Liver (tissue), 9 donors: Measurements from ENCODE around the gene RAX2. TPM values are rescaled to one million over a fixed set of nuclear protein-coding genes. Genes with fewer than 3 reads are reported as not detected.
"Not testable (repeated sequence)": the region's sequence is repeated elsewhere in the genome, so short reads cannot be mapped to it uniquely, and the experiment has no call there.

Experiments
- DNase-seq: peaks from one replicate; pipeline ENCODE4 v3.0.0-alpha.2; 2017; ENCODE audit warnings: low spot score
- H3K27ac ChIP-seq, 2 donors: one replicate each; pipeline ENCODE4 v1.7.0; 2013; ENCODE audit warnings: inconsistent platforms in 2 of 2, low read length in 2 of 2, control low read depth in 1 of 2, low read depth in 1 of 2, mild to moderate bottlenecking in 1 of 2
- H3K27me3 ChIP-seq, 4 donors: one replicate each; pipeline versions ENCODE4 v1.6.1 to v1.7.0; 2013; ENCODE audit warnings: low read length in 3 of 4, inconsistent platforms in 1 of 4, mild to moderate bottlenecking in 1 of 4, moderate library complexity in 1 of 4; ENCODE audit not compliant: control insufficient read depth in 4 of 4, insufficient read depth in 4 of 4
- H3K36me3 ChIP-seq, 4 donors: one replicate each; pipeline versions ENCODE4 v1.6.1 to v1.7.0; 2013; ENCODE audit warnings: low read length in 3 of 4, mild to moderate bottlenecking in 3 of 4, low read depth in 1 of 4, moderate library complexity in 1 of 4; ENCODE audit not compliant: control insufficient read depth in 4 of 4, insufficient read depth in 3 of 4
- H3K4me1 ChIP-seq, 4 donors: one replicate each; pipeline versions ENCODE4 v1.6.1 to v1.7.0; 2013; ENCODE audit warnings: low read length in 3 of 4, mild to moderate bottlenecking in 3 of 4, moderate library complexity in 1 of 4; ENCODE audit not compliant: control insufficient read depth in 4 of 4, insufficient read depth in 4 of 4
- H3K4me3 ChIP-seq, 3 donors: one replicate each; pipeline versions ENCODE4 v1.6.1 to v1.7.0; 2013; ENCODE audit warnings: low read length in 3 of 3, control low read depth in 1 of 3, low read depth in 1 of 3, mild to moderate bottlenecking in 1 of 3
- H3K9ac ChIP-seq, 2 donors: one replicate each; pipeline ENCODE4 v1.7.0; 2013; ENCODE audit warnings: low read length in 2 of 2, mild to moderate bottlenecking in 2 of 2, moderate library complexity in 2 of 2, control low read depth in 1 of 2, low read depth in 1 of 2
- H3K9me3 ChIP-seq, 4 donors: one replicate each; pipeline versions ENCODE4 v1.6.1 to v1.7.0; 2013; ENCODE audit warnings: low read length in 3 of 4; ENCODE audit not compliant: control insufficient read depth in 4 of 4
- CTCF ChIP-seq: fragments of 150-350 bp; IDR thresholded peaks from 2 replicates; pipeline ENCODE4 v1.5.1; 2017; ENCODE audit warnings: improper control_type of control experiment, low read depth, low read length; ENCODE audit not compliant: missing input control
- EGR1 ChIP-seq, 2 donors: IDR thresholded peaks; 2 replicates each; pipeline ENCODE4 v1.6.1; 2016 to 2018; ENCODE audit warnings: antibody characterized with exemption in 2 of 2, low read depth in 2 of 2
- FOXA1 ChIP-seq: IDR thresholded peaks from 2 replicates; pipeline ENCODE4 v1.6.1; 2016; ENCODE audit warnings: antibody characterized with exemption
- FOXA2 ChIP-seq: IDR thresholded peaks from 2 replicates; pipeline ENCODE4 v1.6.1; 2016; ENCODE audit warnings: antibody characterized with exemption
- GABPA ChIP-seq, 2 donors: IDR thresholded peaks in 1 of 2; conservative IDR thresholded peaks in 1 of 2; 2 replicates each; pipeline ENCODE4 v1.6.1; 2016; ENCODE audit warnings: antibody characterized with exemption in 2 of 2, mild to moderate bottlenecking in 1 of 2, moderate library complexity in 1 of 2
- HNF4A ChIP-seq, 2 donors: conservative IDR thresholded peaks; 2 replicates each; pipeline ENCODE4 v1.6.1; 2016; ENCODE audit warnings: antibody characterized with exemption in 2 of 2, mild to moderate bottlenecking in 2 of 2
- HNF4G ChIP-seq: IDR thresholded peaks from 2 replicates; pipeline ENCODE4 v1.6.1; 2016; ENCODE audit warnings: antibody characterized with exemption
- MAX ChIP-seq: IDR thresholded peaks from 2 replicates; pipeline ENCODE4 v1.6.1; 2016; ENCODE audit warnings: antibody characterized with exemption
- RXRA ChIP-seq, 2 donors: IDR thresholded peaks; 2 replicates each; pipeline ENCODE4 v1.6.1; 2017 to 2018; ENCODE audit warnings: antibody characterized with exemption in 2 of 2, mild to moderate bottlenecking in 1 of 2
- SP1 ChIP-seq: IDR thresholded peaks from 2 replicates; pipeline ENCODE4 v1.6.1; 2018; ENCODE audit warnings: antibody characterized with exemption, mild to moderate bottlenecking
- YY1 ChIP-seq: IDR thresholded peaks from 2 replicates; pipeline ENCODE4 v1.6.1; 2016; ENCODE audit warnings: antibody characterized with exemption, mild to moderate bottlenecking
- WGBS: extraction: QIAGEN DNeasy Blood & Tissue Kit; methylation state at CpG from one replicate; pipeline ENCODE4 v1.1.7; 2013; 5-methylcytosine and 5-hydroxymethylcytosine counted together
- polyA plus RNA-seq, 2 donors: library from polyadenylated mRNA; stranded (reverse) in 1 of 2; unstranded in 1 of 2; fragments of 200-250 nt in 1 of 2; fragments of >200 nt in 1 of 2; fragmentation: Nextera tagmentation in 1 of 2; extraction: Ambion mirVana in 1 of 2; gene quantifications; one replicate each; pipeline versions ENCODE4 v1.2.1 to v1.2.3, GENCODE V29; 2013 to 2015
- total RNA-seq, 2 donors: library from RNA; depleted of rRNA; stranded (reverse); fragments of >200 nt; gene quantifications; one replicate each; pipeline ENCODE4 v1.2.3, GENCODE V29; 2014
- TF ChIP-seq, protein P1 (sequence below): IDR thresholded peaks from 2 replicates; pipeline ENCODE4 v1.6.1; 2016; ENCODE audit warnings: antibody characterized with exemption
- TF ChIP-seq, protein P2 (sequence below): IDR thresholded peaks from 2 replicates; pipeline ENCODE4 v1.6.1; 2016; ENCODE audit warnings: antibody characterized with exemption, mild to moderate bottlenecking
- donor health status: healthy.
- donor health status: healthy.
- donor health status: healthy.
- donor health status: healthy.
- donor health status: healthy.

RAX2 gene
- total and polyA plus RNA-seq, 4 donors, result not detected

- Histone ChIP-seq H3K36me3 (peaks cover 3 to 34% (median 7%) of the 10 kb centered on the region in 4 donors), H3K4me3 (no peak overlapping the region), H3K9ac (no peak overlapping the region), H3K27ac (no peak overlapping the region), H3K27me3 (no peaks in the 10 kb centered on the region), H3K9me3 (no peaks in the 10 kb centered on the region), H3K4me1 (peaks cover 2 to 10% (median 4%) of the 10 kb centered on the region in 4 donors)
- no peak for TF ChIP-seq HNF4G
- WGBS, result 79% methylated on average over 7 of the region's 7 CpGs
- no peak for DNase-seq
These were observed 5.5 kb downstream of the RAX2 start for GRCh38 chr19:3766520-3766919.

- H3K9me3 ChIP-seq, DNase-seq, H3K27me3 ChIP-seq, H3K27ac ChIP-seq, H3K4me3 ChIP-seq, H3K9ac ChIP-seq: not testable (repeated sequence)
- 97% methylated on average over 5 of the region's 5 CpGs for WGBS
- Histone ChIP-seq H3K4me1 (peaks cover 3 to 14% (median 5%) of the 10 kb centered on the region in 4 donors), H3K36me3 (peaks cover 3 to 34% (median 7%) of the 10 kb centered on the region in 4 donors)
These were observed 6.3 kb downstream of the RAX2 start for GRCh38 chr19:3765757-3766156.

DNA sequence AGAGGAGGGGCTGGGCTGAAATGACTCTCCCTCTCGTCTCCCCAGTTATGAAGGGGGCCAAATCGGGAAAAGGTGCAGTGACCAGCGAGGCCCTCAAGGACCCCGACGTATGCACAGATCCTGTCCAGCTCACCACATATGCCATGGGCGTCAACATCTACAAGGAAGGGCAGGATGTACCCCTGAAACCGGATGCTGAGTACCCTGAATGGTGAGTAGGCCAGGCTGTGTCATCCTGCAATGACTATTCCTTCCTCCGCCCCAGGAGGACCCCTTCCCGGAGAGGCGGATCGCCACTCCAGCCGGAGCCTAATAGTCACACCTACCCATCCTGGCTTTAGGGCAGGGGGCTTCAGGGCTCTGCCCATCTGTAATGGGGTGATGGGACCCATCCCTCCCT, 6.9 kb downstream of the RAX2 start:
- 95% methylated on average over 12 of the region's 12 CpGs for WGBS
- Histone ChIP-seq H3K36me3 (peaks cover 3 to 34% (median 6%) of the 10 kb centered on the region in 4 donors), H3K9ac (no peak overlapping the region)

GRCh38 chr19:3762501-3763459, 9.2 kb downstream of the RAX2 start, which contains the start of gene MRPL54:
MRPL54 (plus strand) TSS chr19:3762682; CDS start chr19:3762701, 19 bp downstream.
- DNase-seq, result peak; percentile 99
- H3K9ac ChIP-seq, result peak within 1 kb of the TSS; percentile 87 to 96
- peaks cover 2 to 22% (median 5%) of the 10 kb centered on the region in 4 donors for H3K36me3 ChIP-seq
- no peaks in the 10 kb centered on the region for H3K9me3 ChIP-seq
- peak within 1 kb of the TSS; percentile 78 to 90 (median 83) for H3K4me3 ChIP-seq
- H3K4me1 ChIP-seq, result peaks cover 5 to 22% (median 14%) of the 10 kb centered on the region in 4 donors
- H3K27ac ChIP-seq, result peak within 1 kb of the TSS; percentile 94 to 100
- WGBS, result 3% methylated on average over 47 of the region's 47 CpGs
- no peaks in the 10 kb centered on the region for H3K27me3 ChIP-seq
- TF ChIP-seq MAX (no peak), YY1 (peak; percentile 96), FOXA1 (no peak), GABPA (IDR thresholded peaks at IDR 0.05 in 1 of 2, conservative IDR thresholded peaks at IDR 0.05 in 1 of 2) (peak; percentile 55 to 88), EGR1 (IDR thresholded peaks at IDR 0.05; ENCODE audit: low read depth in 2 of 2) (peak in 1 of 2 donors; percentile 25), HNF4A (conservative IDR thresholded peaks at IDR 0.05) (peak in 1 of 2 donors; percentile 37), SP1 (peak; percentile 56), HNF4G (peak; percentile 9), CTCF (no peak), FOXA2 (no peak)
- TF ChIP-seq, protein P1, sequence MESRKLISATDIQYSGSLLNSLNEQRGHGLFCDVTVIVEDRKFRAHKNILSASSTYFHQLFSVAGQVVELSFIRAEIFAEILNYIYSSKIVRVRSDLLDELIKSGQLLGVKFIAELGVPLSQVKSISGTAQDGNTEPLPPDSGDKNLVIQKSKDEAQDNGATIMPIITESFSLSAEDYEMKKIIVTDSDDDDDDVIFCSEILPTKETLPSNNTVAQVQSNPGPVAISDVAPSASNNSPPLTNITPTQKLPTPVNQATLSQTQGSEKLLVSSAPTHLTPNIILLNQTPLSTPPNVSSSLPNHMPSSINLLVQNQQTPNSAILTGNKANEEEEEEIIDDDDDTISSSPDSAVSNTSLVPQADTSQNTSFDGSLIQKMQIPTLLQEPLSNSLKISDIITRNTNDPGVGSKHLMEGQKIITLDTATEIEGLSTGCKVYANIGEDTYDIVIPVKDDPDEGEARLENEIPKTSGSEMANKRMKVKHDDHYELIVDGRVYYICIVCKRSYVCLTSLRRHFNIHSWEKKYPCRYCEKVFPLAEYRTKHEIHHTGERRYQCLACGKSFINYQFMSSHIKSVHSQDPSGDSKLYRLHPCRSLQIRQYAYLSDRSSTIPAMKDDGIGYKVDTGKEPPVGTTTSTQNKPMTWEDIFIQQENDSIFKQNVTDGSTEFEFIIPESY, result no peak
- TF ChIP-seq, protein P2, sequence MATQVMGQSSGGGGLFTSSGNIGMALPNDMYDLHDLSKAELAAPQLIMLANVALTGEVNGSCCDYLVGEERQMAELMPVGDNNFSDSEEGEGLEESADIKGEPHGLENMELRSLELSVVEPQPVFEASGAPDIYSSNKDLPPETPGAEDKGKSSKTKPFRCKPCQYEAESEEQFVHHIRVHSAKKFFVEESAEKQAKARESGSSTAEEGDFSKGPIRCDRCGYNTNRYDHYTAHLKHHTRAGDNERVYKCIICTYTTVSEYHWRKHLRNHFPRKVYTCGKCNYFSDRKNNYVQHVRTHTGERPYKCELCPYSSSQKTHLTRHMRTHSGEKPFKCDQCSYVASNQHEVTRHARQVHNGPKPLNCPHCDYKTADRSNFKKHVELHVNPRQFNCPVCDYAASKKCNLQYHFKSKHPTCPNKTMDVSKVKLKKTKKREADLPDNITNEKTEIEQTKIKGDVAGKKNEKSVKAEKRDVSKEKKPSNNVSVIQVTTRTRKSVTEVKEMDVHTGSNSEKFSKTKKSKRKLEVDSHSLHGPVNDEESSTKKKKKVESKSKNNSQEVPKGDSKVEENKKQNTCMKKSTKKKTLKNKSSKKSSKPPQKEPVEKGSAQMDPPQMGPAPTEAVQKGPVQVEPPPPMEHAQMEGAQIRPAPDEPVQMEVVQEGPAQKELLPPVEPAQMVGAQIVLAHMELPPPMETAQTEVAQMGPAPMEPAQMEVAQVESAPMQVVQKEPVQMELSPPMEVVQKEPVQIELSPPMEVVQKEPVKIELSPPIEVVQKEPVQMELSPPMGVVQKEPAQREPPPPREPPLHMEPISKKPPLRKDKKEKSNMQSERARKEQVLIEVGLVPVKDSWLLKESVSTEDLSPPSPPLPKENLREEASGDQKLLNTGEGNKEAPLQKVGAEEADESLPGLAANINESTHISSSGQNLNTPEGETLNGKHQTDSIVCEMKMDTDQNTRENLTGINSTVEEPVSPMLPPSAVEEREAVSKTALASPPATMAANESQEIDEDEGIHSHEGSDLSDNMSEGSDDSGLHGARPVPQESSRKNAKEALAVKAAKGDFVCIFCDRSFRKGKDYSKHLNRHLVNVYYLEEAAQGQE, result peak; percentile 67

More for the DNA sequence above, 6.9 kb downstream of the RAX2 start:
- TF ChIP-seq RXRA (IDR thresholded peaks at IDR 0.05) (no peak), FOXA2 (no peak), FOXA1 (no peak)
- Histone ChIP-seq H3K27ac (no peak overlapping the region), H3K9me3 (no peaks in the 10 kb centered on the region), H3K27me3 (no peaks in the 10 kb centered on the region), H3K4me1 (peaks cover 5 to 18% (median 9%) of the 10 kb centered on the region in 4 donors), H3K4me3 (no peak overlapping the region)
- no peak for DNase-seq
